ENCODE measurements around the gene DZIP1L. TPM values are rescaled to one million over a fixed set of nuclear protein-coding genes. Genes with fewer than 3 reads are reported as not detected.

The DZIP1L gene
- total RNA-seq, 1 experiment from 2014 or later = 10.4 TPM

- Histone ChIP-seq H2BK20ac (ENCODE audit: low read depth, low read length, poor library complexity, severe bottlenecking) (no peak overlapping the region), H2BK5ac (ENCODE audit: insufficient read length, low read length) (no peak overlapping the region), H3K23ac (ENCODE audit: insufficient read length, low read depth, low read length) (no peak overlapping the region), H3T11ph (ENCODE audit: low read length) (no peak overlapping the region), H4K8ac (replicated peaks; ENCODE audit: insufficient read length, low read depth, low read length) (no peak overlapping the region), H3K79me2 (ENCODE audit: insufficient read depth, low read length) (no peaks in the 10 kb centered on the region), H4K5ac (ENCODE audit: insufficient read length, low read depth, low read length) (no peak overlapping the region), H2AK5ac (ENCODE audit: insufficient read length, low read length) (no peak overlapping the region), H3K14ac (ENCODE audit: insufficient read depth, low read length) (no peak overlapping the region), H3K56ac (ENCODE audit: insufficient read length, low read depth, low read length) (no peak overlapping the region), H3K79me1 (ENCODE audit: insufficient read depth, low read depth, low read length, poor library complexity, severe bottlenecking) (no peaks in the 10 kb centered on the region), H2BK120ac (ENCODE audit: low read depth, low read length, poor library complexity, severe bottlenecking) (no peak overlapping the region), H3K27me3 (ENCODE audit: insufficient read depth, low read length) (no peaks in the 10 kb centered on the region), H3K4ac (ENCODE audit: low read depth, low read length) (no peak overlapping the region), H3K9ac (ENCODE audit: extremely low read depth, insufficient read length, low read length) (no peak overlapping the region), H3K4me1 (ENCODE audit: insufficient read depth, low read length) (no peaks in the 10 kb centered on the region), H2BK15ac (ENCODE audit: low read depth, low read length) (no peak overlapping the region), H3K18ac (ENCODE audit: insufficient read length, low read depth, low read length) (no peak overlapping the region), H4K91ac (ENCODE audit: insufficient read length, low read depth, low read length) (no peak overlapping the region), H2AFZ (ENCODE audit: low read length) (no peak overlapping the region), H3K23me2 (ENCODE audit: insufficient read length, low read depth, low read length, poor library complexity, severe bottlenecking) (no peaks in the 10 kb centered on the region), H3K27ac (ENCODE audit: insufficient read length, low read depth, low read length) (no peak overlapping the region), H4K20me1 (ENCODE audit: control insufficient read depth, insufficient read depth, insufficient read length) (no peaks in the 10 kb centered on the region), H3K9me3 (ENCODE audit: control insufficient read depth, low read depth, low read length) (no peaks in the 10 kb centered on the region), H3K4me2 (ENCODE audit: insufficient read depth, insufficient read length, low read length) (no peak overlapping the region), H2BK12ac (ENCODE audit: insufficient read length, low read depth, low read length) (no peak overlapping the region)
- Mint-ChIP-seq H3K4me3 (no peak overlapping the region), H3K27ac (no peak overlapping the region), H3K4me1 (peaks cover 2 to 4% of the 10 kb centered on the region in 2 experiments; a peak in 3 of 4 replicates), H3K27me3 (ENCODE audit: low read depth) (peaks cover 3% of the 10 kb centered on the region; the same call in 1 of the 2 replicates), H3K36me3 (ENCODE audit: insufficient read depth in 1 of 3, low read depth in 3 of 3) (no peaks in the 10 kb centered on the region; a peak in 1 of 7 replicates), H3K9me3 (peaks cover 0 to 3% of the 10 kb centered on the region in 2 experiments; a peak in 1 of 5 replicates)
- TF ChIP-seq CTCF (conservative IDR thresholded peaks at IDR 0.05) = no peak
- no CpG with 5 or more reads among the region's 2 CpGs for WGBS (ENCODE audit: extremely low coverage, insufficient read length, low lambda C conversion rate)
- DNase-seq = no peak
These were observed 24.3 kb upstream of the DZIP1L start for GRCh38 chr3:138139691-138140090.
